ENCODE data around the gene ATP6V1C2. TPM values are rescaled to one million over a fixed set of nuclear protein-coding genes. Genes with fewer than 3 reads are reported as not detected.

Gene ATP6V1C2
- total RNA-seq, 4 donors from 2014 or later, result not detected

DNA sequence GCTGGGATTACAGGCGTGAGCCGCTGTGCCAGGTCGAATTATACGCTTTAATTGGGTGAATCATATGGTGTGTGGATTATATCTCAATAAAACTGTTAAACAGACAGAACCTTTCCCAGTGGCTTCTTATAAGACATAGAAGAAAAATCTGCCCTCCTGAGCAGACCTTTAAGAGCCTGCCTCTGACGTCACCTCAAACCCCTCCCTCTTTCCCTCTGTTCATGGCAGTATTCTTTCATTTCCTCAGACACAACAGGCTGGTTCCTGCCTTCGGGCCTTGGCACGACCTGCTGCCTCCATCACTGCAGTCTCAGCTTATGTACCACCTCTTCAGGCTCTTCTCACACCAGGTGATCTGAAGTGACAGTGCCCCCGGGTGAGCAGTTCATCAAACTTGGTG, 105.2 kb downstream of the ATP6V1C2 start:
- TF ChIP-seq, protein P1, sequence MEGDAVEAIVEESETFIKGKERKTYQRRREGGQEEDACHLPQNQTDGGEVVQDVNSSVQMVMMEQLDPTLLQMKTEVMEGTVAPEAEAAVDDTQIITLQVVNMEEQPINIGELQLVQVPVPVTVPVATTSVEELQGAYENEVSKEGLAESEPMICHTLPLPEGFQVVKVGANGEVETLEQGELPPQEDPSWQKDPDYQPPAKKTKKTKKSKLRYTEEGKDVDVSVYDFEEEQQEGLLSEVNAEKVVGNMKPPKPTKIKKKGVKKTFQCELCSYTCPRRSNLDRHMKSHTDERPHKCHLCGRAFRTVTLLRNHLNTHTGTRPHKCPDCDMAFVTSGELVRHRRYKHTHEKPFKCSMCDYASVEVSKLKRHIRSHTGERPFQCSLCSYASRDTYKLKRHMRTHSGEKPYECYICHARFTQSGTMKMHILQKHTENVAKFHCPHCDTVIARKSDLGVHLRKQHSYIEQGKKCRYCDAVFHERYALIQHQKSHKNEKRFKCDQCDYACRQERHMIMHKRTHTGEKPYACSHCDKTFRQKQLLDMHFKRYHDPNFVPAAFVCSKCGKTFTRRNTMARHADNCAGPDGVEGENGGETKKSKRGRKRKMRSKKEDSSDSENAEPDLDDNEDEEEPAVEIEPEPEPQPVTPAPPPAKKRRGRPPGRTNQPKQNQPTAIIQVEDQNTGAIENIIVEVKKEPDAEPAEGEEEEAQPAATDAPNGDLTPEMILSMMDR (IDR thresholded peaks at IDR 0.05 in 4 of 5, conservative IDR thresholded peaks at IDR 0.05 in 1 of 5), result no peak
- no peak for TF ChIP-seq POLR2A (IDR thresholded peaks at IDR 0.05)
- H3K4me1 ChIP-seq, result no peaks in the 10 kb centered on the region
- intact Hi-C loops (cut with DNase I; ENCODE audit: low total_unique reads), result no loop called here
- H3K9me3 ChIP-seq, result no peaks in the 10 kb centered on the region
- H3K27me3 ChIP-seq, result peaks cover 0 to 9% (median 5%) of the 10 kb centered on the region in 3 donors
- ATAC-seq (no peak), DNase-seq (no peak)
- H3K36me3 ChIP-seq, result no peaks in the 10 kb centered on the region
- in situ Hi-C loops (cut with MboI; ENCODE audit: low sequenced_read_pairs in 4 of 4), result loop anchor here in 2 of 4 donors (25.0 kb wide), 3 partner anchors 586 to 736 kb away; no protein-coding TSS in a partner anchor
- H3K27ac ChIP-seq, result no peak overlapping the region
- H3K4me3 ChIP-seq, result no peak overlapping the region

DNA sequence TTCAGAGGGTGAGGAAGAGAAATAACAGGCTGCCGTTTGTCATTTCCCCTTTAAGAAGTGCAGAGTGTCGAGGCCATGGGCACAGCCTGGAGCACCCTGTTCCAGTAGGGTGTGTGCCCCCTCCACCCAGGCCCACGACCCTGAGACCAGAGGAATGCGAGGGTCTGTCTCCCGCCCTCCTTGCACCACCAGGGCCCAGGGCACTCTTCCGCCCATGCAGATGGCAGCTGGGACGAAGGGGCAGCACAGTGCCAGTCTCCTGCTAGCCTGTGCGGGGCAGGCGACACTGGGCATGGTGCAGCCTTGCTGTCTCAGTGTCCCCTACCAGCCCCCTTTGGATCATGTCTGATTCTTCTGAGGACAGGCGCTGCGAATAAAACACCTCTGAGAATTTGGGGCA, 106.9 kb downstream of the ATP6V1C2 start:
- Histone ChIP-seq H3K4me1 (no peaks in the 10 kb centered on the region), H3K36me3 (no peaks in the 10 kb centered on the region), H3K9me3 (no peaks in the 10 kb centered on the region), H3K27ac (no peak overlapping the region), H3K4me3 (no peak overlapping the region), H3K27me3 (peaks cover 0 to 9% (median 5%) of the 10 kb centered on the region in 3 donors)
- in situ Hi-C loops (cut with MboI; ENCODE audit: low sequenced_read_pairs in 4 of 4), result loop anchor here in 2 of 4 donors (25.0 kb wide), 3 partner anchors 584 to 734 kb away; no protein-coding TSS in a partner anchor
- DNase-seq (no peak), ATAC-seq (no peak)
- TF ChIP-seq, protein P1 (IDR thresholded peaks at IDR 0.05 in 4 of 5, conservative IDR thresholded peaks at IDR 0.05 in 1 of 5), result no peak
- TF ChIP-seq POLR2A (IDR thresholded peaks at IDR 0.05), result no peak
- intact Hi-C loops (cut with DNase I; ENCODE audit: low total_unique reads), result no loop called here

DNA sequence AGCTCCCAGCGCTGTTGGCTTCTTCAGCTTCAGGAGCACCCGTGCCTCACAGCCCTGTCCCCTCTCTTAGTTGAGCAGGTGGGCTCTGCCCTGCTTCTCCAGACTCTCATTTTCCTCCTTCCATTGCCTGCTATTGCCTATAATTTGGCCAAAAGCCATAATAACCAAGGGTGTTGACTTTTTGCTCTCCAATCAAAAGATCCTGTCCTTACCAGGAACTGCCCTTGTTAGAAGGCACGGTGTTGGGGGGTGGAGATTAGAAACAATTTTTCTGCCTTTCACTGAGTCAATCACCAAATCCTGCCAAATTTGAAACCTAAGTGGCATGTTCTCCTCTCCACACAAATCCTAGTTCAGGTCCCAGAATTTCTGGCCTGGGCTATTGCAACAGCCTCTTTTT, 107.9 kb downstream of the ATP6V1C2 start:
- Histone ChIP-seq H3K27ac (no peak overlapping the region), H3K36me3 (no peaks in the 10 kb centered on the region), H3K4me1 (no peaks in the 10 kb centered on the region), H3K27me3 (peaks cover 0 to 9% (median 5%) of the 10 kb centered on the region in 3 donors), H3K9me3 (no peaks in the 10 kb centered on the region), H3K4me3 (no peak overlapping the region)
- ATAC-seq, result no peak
- in situ Hi-C loops (cut with MboI; ENCODE audit: low sequenced_read_pairs in 4 of 4), result loop anchor here in 2 of 4 donors (25.0 kb wide), 3 partner anchors 583 to 733 kb away; no protein-coding TSS in a partner anchor
- no peak for TF ChIP-seq POLR2A (IDR thresholded peaks at IDR 0.05)
- TF ChIP-seq, protein P1 (IDR thresholded peaks at IDR 0.05 in 4 of 5, conservative IDR thresholded peaks at IDR 0.05 in 1 of 5), result no peak
- DNase-seq, result no peak
- intact Hi-C loops (cut with DNase I; ENCODE audit: low total_unique reads), result no loop called here

DNA sequence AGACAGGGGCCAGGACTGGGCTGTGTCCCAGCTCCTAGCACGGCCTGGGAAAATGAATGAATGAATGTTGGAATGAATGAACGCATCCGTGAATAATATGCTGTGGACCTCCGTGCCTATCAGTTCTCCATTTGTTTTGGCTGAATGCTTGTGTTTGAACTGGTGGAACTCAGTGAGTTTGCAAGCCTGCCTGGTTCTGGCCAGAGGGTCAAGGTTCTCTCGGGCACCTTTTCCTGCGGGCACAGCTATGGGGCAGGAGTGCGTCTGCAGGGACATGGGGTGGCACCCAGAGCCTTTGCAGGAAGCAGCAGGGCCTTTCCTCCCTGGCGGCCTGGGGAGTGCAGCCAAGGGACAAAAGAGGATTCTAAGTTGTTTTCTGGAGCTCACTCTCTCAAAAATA, 108.8 kb downstream of the ATP6V1C2 start:
- Histone ChIP-seq H3K4me3 (no peak overlapping the region), H3K9me3 (no peaks in the 10 kb centered on the region), H3K4me1 (peaks cover 0 to 1% of the 10 kb centered on the region in 2 donors), H3K27ac (no peak overlapping the region), H3K27me3 (peaks cover 0 to 9% (median 5%) of the 10 kb centered on the region in 3 donors), H3K36me3 (no peaks in the 10 kb centered on the region)
- TF ChIP-seq POLR2A (IDR thresholded peaks at IDR 0.05), result no peak
- TF ChIP-seq, protein P1 (IDR thresholded peaks at IDR 0.05 in 4 of 5, conservative IDR thresholded peaks at IDR 0.05 in 1 of 5), result no peak
- DNase-seq (no peak), ATAC-seq (no peak)
- intact Hi-C loops (cut with DNase I; ENCODE audit: low total_unique reads), result no loop called here
- in situ Hi-C loops (cut with MboI; ENCODE audit: low sequenced_read_pairs in 4 of 4), result loop anchor here in 2 of 4 donors (5.0 to 25.0 kb wide), 4 partner anchors 297 to 732 kb away; no protein-coding TSS in a partner anchor

All from gastrocnemius medialis (tissue), 4 donors.